Naive thymus-derived CD8-positive, alpha-beta T cell (primary cell): ENCODE results near the gene MEGF11. TPM values are rescaled to one million over a fixed set of nuclear protein-coding genes. Genes with fewer than 3 reads are reported as not detected.
A peak's percentile ranks its signal among the peaks of the same experiment; 100 is the strongest.

Experiments used
- ATAC-seq, 2 donors: fragments of 150-1000 bp; cut with Tn5 transposase in 1 of 2; sonication (Bioruptor Pico), chemical (Tn5 transposase) in 1 of 2; 1 replicate in 1 of 2; 2 replicates in 1 of 2; pipeline ENCODE4 v1.10.0; 2021; ENCODE audit warnings: mild to moderate bottlenecking in 2 of 2, moderate library complexity in 2 of 2
- POLR2A ChIA-PET: fragments of 350-600 bp; sonication (Branson Sonifier 250); formaldehyde crosslinking; loops from one replicate; lab custom pipeline; 2021; ENCODE audit warnings: antibody characterized with exemption; lab: Charles Lee
- DNase-seq, 10 donors: peaks; one replicate each; pipeline versions ENCODE4 v3.0.0 to v3.0.0-alpha.2; 2020 to 2022
- H3K27ac Mint-ChIP-seq, 10 donors: one replicate each; pipeline ENCODE4 v1.8.0; 2020 to 2022; ENCODE audit warnings: mild to moderate bottlenecking in 10 of 10, mixed read lengths in 10 of 10, moderate library complexity in 4 of 10, inconsistent platforms in 1 of 10
- H3K27me3 Mint-ChIP-seq, 5 donors: one replicate each; pipeline ENCODE4 v1.8.0; 2021 to 2022; ENCODE audit warnings: mixed read lengths in 5 of 5
- H3K36me3 Mint-ChIP-seq, 3 donors: one replicate each; pipeline ENCODE4 v1.8.0; 2020 to 2022; ENCODE audit warnings: mixed read lengths in 3 of 3, mild to moderate bottlenecking in 2 of 3, inconsistent platforms in 1 of 3
- H3K4me1 Mint-ChIP-seq, 4 donors: one replicate each; pipeline ENCODE4 v1.8.0; 2021 to 2022; ENCODE audit warnings: mixed read lengths in 4 of 4
- H3K4me3 Mint-ChIP-seq, 10 donors: one replicate each; pipeline ENCODE4 v1.8.0; 2020 to 2022; ENCODE audit warnings: mild to moderate bottlenecking in 10 of 10, mixed read lengths in 10 of 10, moderate library complexity in 6 of 10, inconsistent platforms in 1 of 10
- H3K9me3 Mint-ChIP-seq, 9 donors: one replicate each; pipeline ENCODE4 v1.8.0; 2020 to 2022; ENCODE audit warnings: mixed read lengths in 9 of 9, mild to moderate bottlenecking in 3 of 9, inconsistent platforms in 1 of 9, moderate library complexity in 1 of 9
- polyA plus RNA-seq, 3 donors: library from polyadenylated mRNA; unstranded; fragments of 300-500 nt; fragmentation: Illumina TruSeq; gene quantifications; one replicate each; pipeline ENCODE4 v1.2.3, GENCODE V29; 2021
- total RNA-seq, 8 experiments: library from RNA in 2 of 8; stranded (reverse) in 2 of 8; gene quantifications; one replicate each; pipeline ENCODE4 v1.2.3 and lab custom pipeline; 2021 to 2026

The MEGF11 gene
- total and polyA plus RNA-seq, 5 experiments from 2014 or later: not detected

GRCh38 chr15:66072616-66073361 lies 180.8 kb downstream of the MEGF11 start:
- peak overlapping the region in 1 of 10 donors; percentile 25 for H3K27ac Mint-ChIP-seq
- H3K4me1 Mint-ChIP-seq: no peaks in the 10 kb centered on the region
- H3K36me3 Mint-ChIP-seq: no peaks in the 10 kb centered on the region
- DNase-seq: no peak
- no peak for ATAC-seq
- POLR2A ChIA-PET: no interaction called here
- H3K4me3 Mint-ChIP-seq: no peak overlapping the region
- H3K9me3 Mint-ChIP-seq: no peaks in the 10 kb centered on the region
- H3K27me3 Mint-ChIP-seq: peaks cover 9 to 28% (median 16%) of the 10 kb centered on the region in 5 donors

GRCh38 chr15:66071921-66072295 lies 181.6 kb downstream of the MEGF11 start:
- H3K4me3 Mint-ChIP-seq: no peak overlapping the region
- POLR2A ChIA-PET: no interaction called here
- DNase-seq: no peak
- no peaks in the 10 kb centered on the region for H3K4me1 Mint-ChIP-seq
- H3K27me3 Mint-ChIP-seq: peaks cover 3 to 19% (median 9%) of the 10 kb centered on the region in 5 donors
- no peak overlapping the region for H3K27ac Mint-ChIP-seq
- H3K9me3 Mint-ChIP-seq: no peaks in the 10 kb centered on the region
- ATAC-seq: no peak
- H3K36me3 Mint-ChIP-seq: no peaks in the 10 kb centered on the region

- POLR2A ChIA-PET: no interaction called here
- H3K27ac Mint-ChIP-seq: no peak overlapping the region
Observed at GRCh38 chr15:66071160-66071920, 182.2 kb downstream of the MEGF11 start.

GRCh38 chr15:66070220-66070934 lies 183.2 kb downstream of the MEGF11 start:
- H3K27ac Mint-ChIP-seq: no peak overlapping the region
- no peaks in the 10 kb centered on the region for H3K4me1 Mint-ChIP-seq
- DNase-seq: no peak
- no peak for ATAC-seq
- no peaks in the 10 kb centered on the region for H3K36me3 Mint-ChIP-seq
- no peaks in the 10 kb centered on the region for H3K9me3 Mint-ChIP-seq
- H3K4me3 Mint-ChIP-seq: no peak overlapping the region
- peaks cover 0 to 14% (median 4%) of the 10 kb centered on the region in 5 donors for H3K27me3 Mint-ChIP-seq
- POLR2A ChIA-PET: no interaction called here

More at GRCh38 chr15:66071160-66071920, 182.2 kb downstream of the MEGF11 start:
- Mint-ChIP-seq H3K36me3 (no peaks in the 10 kb centered on the region), H3K27me3 (peaks cover 3 to 17% (median 9%) of the 10 kb centered on the region in 5 donors), H3K4me3 (no peak overlapping the region), H3K9me3 (no peaks in the 10 kb centered on the region), H3K4me1 (no peaks in the 10 kb centered on the region)
- ATAC-seq: no peak
- DNase-seq: no peak

GRCh38 chr15:66069751-66070150 lies 183.8 kb downstream of the MEGF11 start:
- H3K36me3 Mint-ChIP-seq: no peaks in the 10 kb centered on the region
- peaks cover 0 to 18% (median 4%) of the 10 kb centered on the region in 5 donors for H3K27me3 Mint-ChIP-seq
- H3K4me1 Mint-ChIP-seq: no peaks in the 10 kb centered on the region
- H3K9me3 Mint-ChIP-seq: no peaks in the 10 kb centered on the region
- DNase-seq (no peak), ATAC-seq (no peak)
- no peak overlapping the region for H3K27ac Mint-ChIP-seq
- POLR2A ChIA-PET: no interaction called here
- H3K4me3 Mint-ChIP-seq: no peak overlapping the region

- ATAC-seq: no peak
- no peaks in the 10 kb centered on the region for H3K36me3 Mint-ChIP-seq
- POLR2A ChIA-PET: no interaction called here
Observed at GRCh38 chr15:66068801-66069200, 184.7 kb downstream of the MEGF11 start.

GRCh38 chr15:66067687-66068086 lies 185.9 kb downstream of the MEGF11 start:
- ATAC-seq (no peak), DNase-seq (no peak)
- peaks cover 0 to 20% (median 2%) of the 10 kb centered on the region in 5 donors for H3K27me3 Mint-ChIP-seq
- no peaks in the 10 kb centered on the region for H3K36me3 Mint-ChIP-seq
- no peak overlapping the region for H3K27ac Mint-ChIP-seq
- POLR2A ChIA-PET: no interaction called here
- no peaks in the 10 kb centered on the region for H3K9me3 Mint-ChIP-seq
- no peaks in the 10 kb centered on the region for H3K4me1 Mint-ChIP-seq
- no peak overlapping the region for H3K4me3 Mint-ChIP-seq

More at GRCh38 chr15:66068801-66069200, 184.7 kb downstream of the MEGF11 start:
- no peak overlapping the region for H3K27ac Mint-ChIP-seq
- H3K27me3 Mint-ChIP-seq: peaks cover 2 to 20% (median 4%) of the 10 kb centered on the region in 5 donors
- no peak overlapping the region for H3K4me3 Mint-ChIP-seq
- no peaks in the 10 kb centered on the region for H3K4me1 Mint-ChIP-seq
- no peaks in the 10 kb centered on the region for H3K9me3 Mint-ChIP-seq
- no peak for DNase-seq

GRCh38 chr15:66066481-66066880 lies 187.1 kb downstream of the MEGF11 start:
- H3K27ac Mint-ChIP-seq: no peak overlapping the region
- peaks cover 0 to 12% (median 2%) of the 10 kb centered on the region in 5 donors for H3K27me3 Mint-ChIP-seq
- no peak for ATAC-seq
- no peaks in the 10 kb centered on the region for H3K4me1 Mint-ChIP-seq
- H3K36me3 Mint-ChIP-seq: no peaks in the 10 kb centered on the region
- POLR2A ChIA-PET: no interaction called here
- no peak for DNase-seq
- no peak overlapping the region for H3K4me3 Mint-ChIP-seq
- H3K9me3 Mint-ChIP-seq: no peaks in the 10 kb centered on the region

GRCh38 chr15:66066005-66066404 lies 187.5 kb downstream of the MEGF11 start:
- Mint-ChIP-seq H3K9me3 (no peaks in the 10 kb centered on the region), H3K27ac (no peak overlapping the region), H3K36me3 (no peaks in the 10 kb centered on the region), H3K4me3 (no peak overlapping the region), H3K4me1 (no peaks in the 10 kb centered on the region), H3K27me3 (peaks cover 0 to 14% (median 2%) of the 10 kb centered on the region in 5 donors)
- POLR2A ChIA-PET: no interaction called here
- ATAC-seq: no peak
- DNase-seq: no peak

GRCh38 chr15:66065325-66065724 lies 188.2 kb downstream of the MEGF11 start:
- POLR2A ChIA-PET: no interaction called here
- Mint-ChIP-seq H3K4me3 (no peak overlapping the region), H3K4me1 (peaks cover 0 to 2% (median 0%) of the 10 kb centered on the region in 4 donors), H3K36me3 (no peaks in the 10 kb centered on the region), H3K27ac (no peak overlapping the region), H3K9me3 (no peaks in the 10 kb centered on the region), H3K27me3 (peaks cover 0 to 21% (median 2%) of the 10 kb centered on the region in 5 donors)
- ATAC-seq (no peak), DNase-seq (no peak)

- DNase-seq: no peak
- ATAC-seq: no peak
- Mint-ChIP-seq H3K4me3 (no peak overlapping the region), H3K36me3 (no peaks in the 10 kb centered on the region), H3K4me1 (peaks cover 0 to 2% (median 0%) of the 10 kb centered on the region in 4 donors), H3K27ac (no peak overlapping the region), H3K9me3 (no peaks in the 10 kb centered on the region), H3K27me3 (peaks cover 4 to 39% (median 7%) of the 10 kb centered on the region in 5 donors)
- POLR2A ChIA-PET: no interaction called here
Observed at GRCh38 chr15:66063147-66063546, 190.4 kb downstream of the MEGF11 start.

- ATAC-seq (no peak), DNase-seq (no peak)
- H3K4me1 Mint-ChIP-seq: peaks cover 0 to 2% (median 0%) of the 10 kb centered on the region in 4 donors
- POLR2A ChIA-PET: no interaction called here
- peaks cover 4 to 27% (median 8%) of the 10 kb centered on the region in 5 donors for H3K27me3 Mint-ChIP-seq
- H3K9me3 Mint-ChIP-seq: no peaks in the 10 kb centered on the region
- no peak overlapping the region for H3K4me3 Mint-ChIP-seq
- H3K36me3 Mint-ChIP-seq: no peaks in the 10 kb centered on the region
- H3K27ac Mint-ChIP-seq: no peak overlapping the region
Observed at GRCh38 chr15:66057089-66057488, 196.5 kb downstream of the MEGF11 start.
